Peyer's patch (tissue), 4 donors: ENCODE data around the gene TYMS.

Experiments
- POLR2A ChIP-seq, 2 donors: fragments of 450-650 bp; IDR thresholded peaks; one replicate each; pipeline ENCODE4 v1.5.1; 2017; ENCODE audit warnings: antibody characterized with exemption in 2 of 2, mild to moderate bottlenecking in 2 of 2, moderate library complexity in 2 of 2
- TF ChIP-seq, protein P1 (sequence below), 6 experiments: fragments of 450-650 bp in 4 of 6; fragments of 200-600 bp in 2 of 6; sonication (generic) in 1 of 6; IDR thresholded peaks; one replicate each; pipeline ENCODE4 v1.5.1; 2017 to 2019; ENCODE audit warnings: antibody characterized with exemption in 6 of 6, mild to moderate bottlenecking in 3 of 6, moderate library complexity in 1 of 6

DNA sequence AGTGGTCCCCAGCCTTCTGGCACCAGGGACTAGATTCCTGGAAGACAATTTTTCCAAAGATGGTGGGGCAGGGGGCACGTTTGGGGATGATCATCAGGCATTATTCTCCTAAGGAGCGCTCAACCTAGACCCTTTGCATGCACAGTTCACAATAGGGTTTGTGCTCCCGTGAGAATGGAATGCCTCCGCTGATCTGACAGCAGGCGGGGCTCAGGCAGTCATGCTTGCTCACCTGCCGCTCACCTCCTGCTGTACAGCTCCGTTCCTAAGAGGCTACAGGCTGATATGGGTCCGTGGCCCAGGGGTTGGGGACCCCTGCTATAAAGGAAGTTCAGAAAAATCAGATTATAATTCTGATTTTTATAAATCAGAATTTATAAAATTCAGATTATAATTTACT lies 22.3 kb upstream of the TYMS start:
- TF ChIP-seq, protein P1, sequence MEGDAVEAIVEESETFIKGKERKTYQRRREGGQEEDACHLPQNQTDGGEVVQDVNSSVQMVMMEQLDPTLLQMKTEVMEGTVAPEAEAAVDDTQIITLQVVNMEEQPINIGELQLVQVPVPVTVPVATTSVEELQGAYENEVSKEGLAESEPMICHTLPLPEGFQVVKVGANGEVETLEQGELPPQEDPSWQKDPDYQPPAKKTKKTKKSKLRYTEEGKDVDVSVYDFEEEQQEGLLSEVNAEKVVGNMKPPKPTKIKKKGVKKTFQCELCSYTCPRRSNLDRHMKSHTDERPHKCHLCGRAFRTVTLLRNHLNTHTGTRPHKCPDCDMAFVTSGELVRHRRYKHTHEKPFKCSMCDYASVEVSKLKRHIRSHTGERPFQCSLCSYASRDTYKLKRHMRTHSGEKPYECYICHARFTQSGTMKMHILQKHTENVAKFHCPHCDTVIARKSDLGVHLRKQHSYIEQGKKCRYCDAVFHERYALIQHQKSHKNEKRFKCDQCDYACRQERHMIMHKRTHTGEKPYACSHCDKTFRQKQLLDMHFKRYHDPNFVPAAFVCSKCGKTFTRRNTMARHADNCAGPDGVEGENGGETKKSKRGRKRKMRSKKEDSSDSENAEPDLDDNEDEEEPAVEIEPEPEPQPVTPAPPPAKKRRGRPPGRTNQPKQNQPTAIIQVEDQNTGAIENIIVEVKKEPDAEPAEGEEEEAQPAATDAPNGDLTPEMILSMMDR (IDR thresholded peaks at IDR 0.05): no peak
- no peak for TF ChIP-seq POLR2A (IDR thresholded peaks at IDR 0.05)
